Fibroblast of villous mesenchyme (primary cell): ENCODE measurements around the gene TTLL11. TPM values are rescaled to one million over a fixed set of nuclear protein-coding genes. Genes with fewer than 3 reads are reported as not detected.

ENCODE experiments used
- DNase-seq: peaks from one replicate; pipeline ENCODE4 v3.0.0-alpha.2; 2010; ENCODE audit warnings: low read depth
- H3K4me3 ChIP-seq: 2 replicates; pipeline ENCODE4 v1.5.1; 2011; ENCODE audit warnings: low read depth, mild to moderate bottlenecking, low read length
- CTCF ChIP-seq: IDR thresholded peaks from 2 replicates; pipeline ENCODE4 v1.5.1; 2012; ENCODE audit warnings: low read depth, mild to moderate bottlenecking, low read length; ENCODE audit not compliant: insufficient read depth
- total RNA-seq: library from RNA; depleted of rRNA; stranded (reverse); fragments of >200 nt; gene quantifications from 2 replicates; pipeline ENCODE4 v1.2.3, GENCODE V29; 2012

Gene TTLL11
- total RNA-seq, 1 donor, result 4.3 TPM

GRCh38 chr9:121938621-121939020, 154.5 kb downstream of the TTLL11 start:
- no peak for DNase-seq
- no peak overlapping the region for H3K4me3 ChIP-seq
- TF ChIP-seq CTCF, result no peak

GRCh38 chr9:121937240-121937639, 155.9 kb downstream of the TTLL11 start:
- no peak for DNase-seq
- no peak for TF ChIP-seq CTCF
- H3K4me3 ChIP-seq, result no peak overlapping the region

GRCh38 chr9:121935739-121936138, 157.4 kb downstream of the TTLL11 start:
- no peak for DNase-seq
- H3K4me3 ChIP-seq, result no peak overlapping the region
- TF ChIP-seq CTCF, result no peak

GRCh38 chr9:121930956-121931355, 162.2 kb downstream of the TTLL11 start:
- TF ChIP-seq CTCF, result no peak
- no peak for DNase-seq
- no peak overlapping the region for H3K4me3 ChIP-seq

GRCh38 chr9:121929893-121930875, 162.9 kb downstream of the TTLL11 start:
- DNase-seq, result no peak
- TF ChIP-seq CTCF, result peak; percentile 38

GRCh38 chr9:121927636-121928035, 165.5 kb downstream of the TTLL11 start:
- H3K4me3 ChIP-seq, result no peak overlapping the region
- TF ChIP-seq CTCF, result no peak
- no peak for DNase-seq

More at GRCh38 chr9:121929893-121930875, 162.9 kb downstream of the TTLL11 start:
- no peak overlapping the region for H3K4me3 ChIP-seq
